GM23338 (cell line): ENCODE results near the gene SLC39A7.

ENCODE experiments used
- CREB1 ChIP-seq: fragments of 250-450 bp; sonication (Bioruptor Pico); IDR thresholded peaks from 2 replicates; pipeline ENCODE4 v1.5.0; 2020; ENCODE audit warnings: low read depth, mild to moderate bottlenecking, moderate library complexity
- CTCF ChIP-seq, 2 experiments: fragments of 200-600 bp in 1 of 2; sonication (generic) in 1 of 2; conservative IDR thresholded peaks; 2 replicates each; pipeline versions ENCODE4 v1.5.1 to v1.6.1; 2016 to 2017; ENCODE audit warnings: antibody characterized with exemption in 2 of 2, low read depth in 2 of 2, mild to moderate bottlenecking in 2 of 2, moderate library complexity in 1 of 2
- ETS1 ChIP-seq: IDR thresholded peaks from 2 replicates; pipeline ENCODE4 v1.6.1; 2016; ENCODE audit warnings: antibody characterized with exemption
- EZH2 ChIP-seq: fragments of 200-600 bp; sonication (generic); IDR thresholded peaks from one replicate; pipeline ENCODE4 v1.8.0; 2017; ENCODE audit warnings: antibody characterized with exemption, mild to moderate bottlenecking, low read depth; ENCODE audit not compliant: unreplicated experiment
- EZH2phosphoT487 ChIP-seq: fragments of 200-600 bp; sonication (generic); IDR thresholded peaks from one replicate; pipeline ENCODE4 v1.8.1; 2018; ENCODE audit warnings: antibody characterized with exemption; ENCODE audit not compliant: unreplicated experiment
- JUNB ChIP-seq: IDR thresholded peaks from one replicate; pipeline ENCODE4 v1.6.1; 2016; ENCODE audit warnings: antibody characterized with exemption; ENCODE audit not compliant: unreplicated experiment
- POLR2AphosphoS5 ChIP-seq: IDR thresholded peaks from 2 replicates; pipeline ENCODE4 v1.6.1; 2016; ENCODE audit warnings: antibody characterized with exemption, low read depth
- REST ChIP-seq: IDR thresholded peaks from one replicate; pipeline ENCODE4 v1.6.1; 2018; ENCODE audit warnings: antibody characterized with exemption; ENCODE audit not compliant: unreplicated experiment
- ZNF114 ChIP-seq: fragments of 250-450 bp; sonication (Bioruptor Pico); IDR thresholded peaks from 2 replicates; pipeline ENCODE4 v1.5.0; 2020; ENCODE audit warnings: mild to moderate bottlenecking, moderate library complexity
- ZNF331 ChIP-seq: fragments of 250-450 bp; sonication (Bioruptor Pico); IDR thresholded peaks from 2 replicates; pipeline ENCODE4 v1.5.0; 2020; ENCODE audit warnings: low read depth, mild to moderate bottlenecking, moderate library complexity

GRCh38 chr6:33199687-33200218 is 914 bp upstream of the SLC39A7 start:
- TF ChIP-seq CTCF (conservative IDR thresholded peaks at IDR 0.05; ENCODE audit: low read depth in 2 of 2) (no peak), ZNF331 (no peak), REST (no peak), EZH2 (no peak), POLR2AphosphoS5 (peak; percentile 22; the same call in 1 of the 2 replicates), ETS1 (no peak; the same call in 1 of the 2 replicates), CREB1 (no peak), ZNF114 (CRISPR knock-in tag) (no peak), EZH2phosphoT487 (no peak), JUNB (no peak)
